NCI-H82 treated with DMSO at 0.1 percent for 48 hours (cell line): ENCODE results near the gene ITPR3.
"Not testable (repeated sequence)": the region's sequence is repeated elsewhere in the genome, so short reads cannot be mapped to it uniquely, and the experiment has no call there.

Experiments used
- DNase-seq: peaks from one replicate; lab custom pipeline; 2025; ENCODE audit not compliant: unreplicated experiment; lab: John Stamatoyannopoulos, UW

The ITPR3 gene

GRCh38 chr6:33590531-33591198, 30.5 kb upstream of the ITPR3 start:
- no peak for DNase-seq

- no peak for DNase-seq
Observed at GRCh38 chr6:33591424-33592032, 29.6 kb upstream of the ITPR3 start.

GRCh38 chr6:33592280-33592594, 28.9 kb upstream of the ITPR3 start:
- DNase-seq: no peak

- no peak for DNase-seq
Observed at GRCh38 chr6:33592595-33593413, 28.3 kb upstream of the ITPR3 start.

- no peak for DNase-seq
Observed at GRCh38 chr6:33593414-33593727, 27.8 kb upstream of the ITPR3 start.

GRCh38 chr6:33595001-33595846, 25.9 kb upstream of the ITPR3 start:
- DNase-seq: peak; percentile 65

GRCh38 chr6:33596894-33597293, 24.2 kb upstream of the ITPR3 start:
- not testable (repeated sequence) for DNase-seq

- DNase-seq: no peak
Observed at GRCh38 chr6:33597551-33598322, 23.4 kb upstream of the ITPR3 start.

- DNase-seq: no peak
Observed at GRCh38 chr6:33599413-33599938, 21.6 kb upstream of the ITPR3 start.

GRCh38 chr6:33600761-33601160, 20.4 kb upstream of the ITPR3 start:
- no peak for DNase-seq

- DNase-seq: no peak
Observed at GRCh38 chr6:33602180-33602579, 18.9 kb upstream of the ITPR3 start.

- DNase-seq: no peak
Observed at GRCh38 chr6:33604941-33605854, 15.9 kb upstream of the ITPR3 start.

- no peak for DNase-seq
Observed at GRCh38 chr6:33606642-33607041, 14.5 kb upstream of the ITPR3 start.

- DNase-seq: no peak
Observed at GRCh38 chr6:33607126-33607783, 13.9 kb upstream of the ITPR3 start.

GRCh38 chr6:33607784-33608161, 13.3 kb upstream of the ITPR3 start:
- DNase-seq: no peak

GRCh38 chr6:33609019-33609418, 12.1 kb upstream of the ITPR3 start:
- no peak for DNase-seq

GRCh38 chr6:33609528-33609927, 11.6 kb upstream of the ITPR3 start:
- DNase-seq: no peak

- DNase-seq: no peak
Observed at GRCh38 chr6:33610067-33610466, 11.1 kb upstream of the ITPR3 start.
